GM21786 (cell line): ENCODE results near the gene CEL.
A peak's percentile ranks its signal among the peaks of the same experiment; 100 is the strongest.
"Not testable (repeated sequence)": the region's sequence is repeated elsewhere in the genome, so short reads cannot be mapped to it uniquely, and the experiment has no call there.

Source experiments
- ATAC-seq: cut with Tn5 transposase; IDR thresholded peaks from one replicate; pipeline ENCODE4 v1.9.1; 2021; ENCODE audit not compliant: unreplicated experiment

Gene CEL

GRCh38 chr9:133061764-133062145 lies at the start of gene CEL:
TSS of gene CEL (plus strand) at chr9:133061981. CDS start at chr9:133062003, 22 bp downstream.
- not testable (repeated sequence) for ATAC-seq

GRCh38 chr9:133014696-133015095 lies 47.1 kb upstream of the CEL start:
- no peak for ATAC-seq

- ATAC-seq = no peak
Measured at GRCh38 chr9:133023117-133023890, 38.5 kb upstream of the CEL start.

GRCh38 chr9:133026426-133026825 lies 35.4 kb upstream of the CEL start:
- no peak for ATAC-seq

- no peak for ATAC-seq
Measured at GRCh38 chr9:133027134-133027533, 34.6 kb upstream of the CEL start.

- ATAC-seq = no peak
Measured at GRCh38 chr9:133028221-133028620, 33.6 kb upstream of the CEL start.

- peak; percentile 5 for ATAC-seq
Measured at GRCh38 chr9:133029994-133030316, 31.8 kb upstream of the CEL start.

- ATAC-seq = peak; percentile 96
Measured at GRCh38 chr9:133030317-133031129, 31.3 kb upstream of the CEL start, which contains the start of gene GTF3C5. TSS of gene GTF3C5 (plus strand) at chr9:133030997. CDS start at chr9:133031012, 15 bp downstream.

GRCh38 chr9:133031130-133031422 lies 30.7 kb upstream of the CEL start:
- ATAC-seq = no peak

- ATAC-seq = no peak
Measured at GRCh38 chr9:133031496-133031911, 30.3 kb upstream of the CEL start.

GRCh38 chr9:133032171-133032570 lies 29.6 kb upstream of the CEL start:
- no peak for ATAC-seq

GRCh38 chr9:133035669-133036068 lies 26.1 kb upstream of the CEL start:
- no peak for ATAC-seq

GRCh38 chr9:133037775-133038515 lies 23.8 kb upstream of the CEL start:
- ATAC-seq = no peak

GRCh38 chr9:133040892-133041479 lies 20.8 kb upstream of the CEL start:
- not testable (repeated sequence) for ATAC-seq

- ATAC-seq = no peak
Measured at GRCh38 chr9:133041958-133042357, 19.8 kb upstream of the CEL start.

- no peak for ATAC-seq
Measured at GRCh38 chr9:133042676-133043075, 19.1 kb upstream of the CEL start.

- no peak for ATAC-seq
Measured at GRCh38 chr9:133043449-133044035, 18.2 kb upstream of the CEL start.

GRCh38 chr9:133044125-133044524 lies 17.7 kb upstream of the CEL start:
- no peak for ATAC-seq

- ATAC-seq = no peak
Measured at GRCh38 chr9:133044661-133045060, 17.1 kb upstream of the CEL start.

- no peak for ATAC-seq
Measured at GRCh38 chr9:133045132-133045531, 16.6 kb upstream of the CEL start.
